ENCODE data around the gene ABLIM2.

GRCh38 chr4:8010618-8011017 is 148.0 kb downstream of the ABLIM2 start:
- TF ChIP-seq, protein P1, sequence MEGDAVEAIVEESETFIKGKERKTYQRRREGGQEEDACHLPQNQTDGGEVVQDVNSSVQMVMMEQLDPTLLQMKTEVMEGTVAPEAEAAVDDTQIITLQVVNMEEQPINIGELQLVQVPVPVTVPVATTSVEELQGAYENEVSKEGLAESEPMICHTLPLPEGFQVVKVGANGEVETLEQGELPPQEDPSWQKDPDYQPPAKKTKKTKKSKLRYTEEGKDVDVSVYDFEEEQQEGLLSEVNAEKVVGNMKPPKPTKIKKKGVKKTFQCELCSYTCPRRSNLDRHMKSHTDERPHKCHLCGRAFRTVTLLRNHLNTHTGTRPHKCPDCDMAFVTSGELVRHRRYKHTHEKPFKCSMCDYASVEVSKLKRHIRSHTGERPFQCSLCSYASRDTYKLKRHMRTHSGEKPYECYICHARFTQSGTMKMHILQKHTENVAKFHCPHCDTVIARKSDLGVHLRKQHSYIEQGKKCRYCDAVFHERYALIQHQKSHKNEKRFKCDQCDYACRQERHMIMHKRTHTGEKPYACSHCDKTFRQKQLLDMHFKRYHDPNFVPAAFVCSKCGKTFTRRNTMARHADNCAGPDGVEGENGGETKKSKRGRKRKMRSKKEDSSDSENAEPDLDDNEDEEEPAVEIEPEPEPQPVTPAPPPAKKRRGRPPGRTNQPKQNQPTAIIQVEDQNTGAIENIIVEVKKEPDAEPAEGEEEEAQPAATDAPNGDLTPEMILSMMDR (conservative IDR thresholded peaks at IDR 0.05), result no peak
- TF ChIP-seq ZFX (IDR thresholded peaks at IDR 0.05), result no peak

All from C4-2B (cell line).